Endothelial cell of umbilical vein (primary cell): ENCODE measurements around the gene FTH1. TPM values are rescaled to one million over a fixed set of nuclear protein-coding genes. Genes with fewer than 3 reads are reported as not detected.

Experiments used
- BruUV-seq: library from RNA; stranded (reverse); fragments of 400-500 nt; replicated peaks from 2 replicates; lab custom pipeline; 2021; lab: Mats Ljungman, UMichigan
- CTCF ChIA-PET: fragments of 300-600, 350-600 bp; sonication (Branson Sonifier 250); formaldehyde crosslinking; loops from one replicate; lab custom pipeline; 2021; ENCODE audit warnings: antibody characterized with exemption, inconsistent platforms; lab: Charles Lee
- POLR2A ChIA-PET: fragments of 300-600, 350-600 bp; sonication (Branson Sonifier 250); formaldehyde crosslinking; loops from one replicate; lab custom pipeline; 2021; ENCODE audit warnings: antibody characterized with exemption, inconsistent platforms; lab: Charles Lee
- DNase-seq: peaks from one replicate; pipeline ENCODE4 v3.0.0-alpha.2; 2011; ENCODE audit warnings: low read depth, low spot score
- FAIRE-seq: peaks from 2 replicates; lab custom pipeline; 2011; peaks lifted over from hg19 to GRCh38; lab: Jason Lieb, UNC
- H2AFZ ChIP-seq: 2 replicates; pipeline ENCODE4 v1.6.0; 2012; ENCODE audit warnings: low read depth, low read length, control low read depth, inconsistent platforms
- H3K27ac ChIP-seq: 2 replicates; pipeline ENCODE4 v1.5.1; 2011; ENCODE audit warnings: low read depth, mild to moderate bottlenecking, control low read depth, low read length, moderate library complexity; ENCODE audit not compliant: insufficient read depth
- H3K27me3 ChIP-seq, 2 experiments: 2 replicates each; pipeline versions ENCODE4 v1.6.0 to v1.6.1; 2011; ENCODE audit warnings: low read length in 2 of 2, mixed read lengths in 1 of 2; ENCODE audit not compliant: control insufficient read depth in 2 of 2, insufficient read depth in 2 of 2
- H3K36me3 ChIP-seq, 2 experiments: 2 replicates in 1 of 2; 3 replicates in 1 of 2; pipeline ENCODE4 v1.5.1; 2011; ENCODE audit warnings: low read length in 2 of 2, mild to moderate bottlenecking in 1 of 2, moderate library complexity in 1 of 2; ENCODE audit not compliant: control insufficient read depth in 2 of 2, insufficient read depth in 2 of 2; ENCODE audit errors: extremely low read depth in 1 of 2
- H3K4me1 ChIP-seq: 3 replicates; pipeline ENCODE4 v1.5.1; 2011; ENCODE audit warnings: mild to moderate bottlenecking, low read length; ENCODE audit not compliant: control insufficient read depth, insufficient read depth; ENCODE audit errors: extremely low read depth
- H3K4me2 ChIP-seq: 2 replicates; pipeline ENCODE4 v1.6.1; 2011; ENCODE audit warnings: low read length, control low read depth, mixed read lengths; ENCODE audit not compliant: insufficient read depth
- H3K4me3 ChIP-seq, 3 experiments: fragments of 200-600 bp in 1 of 3; sonication (generic), shearing (Covaris generic) in 1 of 3; replicated peaks in 1 of 3; 2 replicates each; pipeline ENCODE4 v1.5.1; 2011 to 2016; ENCODE audit warnings: control low read depth in 3 of 3, low read length in 3 of 3, mild to moderate bottlenecking in 2 of 3, inconsistent platforms in 1 of 3, low read depth in 1 of 3, moderate library complexity in 1 of 3; ENCODE audit not compliant: insufficient read depth in 1 of 3
- H3K79me2 ChIP-seq: 2 replicates; pipeline ENCODE4 v1.6.0; 2012; ENCODE audit warnings: low read length, inconsistent platforms; ENCODE audit not compliant: control insufficient read depth, insufficient read depth
- H3K9ac ChIP-seq: replicated peaks from 2 replicates; pipeline ENCODE3; 2011; ENCODE audit warnings: low read length, control low read depth; ENCODE audit not compliant: insufficient read depth; ENCODE audit errors: extremely low read depth
- H3K9me1 ChIP-seq: replicated peaks from 3 replicates; pipeline ENCODE4 v1.6.0; 2011; ENCODE audit warnings: mild to moderate bottlenecking, low read length; ENCODE audit not compliant: control insufficient read depth, insufficient read depth; ENCODE audit errors: extremely low read depth
- H3K9me3 ChIP-seq: replicated peaks from 2 replicates; pipeline ENCODE4 v1.5.1; 2012; ENCODE audit warnings: low read length, inconsistent platforms; ENCODE audit not compliant: control insufficient read depth, insufficient read depth
- H4K20me1 ChIP-seq: replicated peaks from 2 replicates; pipeline ENCODE3; 2011; ENCODE audit warnings: mild to moderate bottlenecking, low read length; ENCODE audit not compliant: control insufficient read depth, insufficient read depth; ENCODE audit errors: extremely low read depth
- EZH2 ChIP-seq: IDR thresholded peaks from 2 replicates; pipeline ENCODE4 v1.6.1; 2012; ENCODE audit warnings: borderline replicate concordance, low read depth, mild to moderate bottlenecking, moderate library complexity, low read length, inconsistent platforms; ENCODE audit not compliant: severe bottlenecking
- FOS ChIP-seq: IDR thresholded peaks from 2 replicates; pipeline ENCODE4 v1.6.1; 2011; ENCODE audit warnings: mild to moderate bottlenecking, low read length, moderate library complexity, borderline replicate concordance; ENCODE audit not compliant: insufficient read depth
- GATA2 ChIP-seq: IDR thresholded peaks from 2 replicates; pipeline ENCODE4 v1.7.0; 2011; ENCODE audit warnings: low read depth, mild to moderate bottlenecking, moderate library complexity, mixed read lengths, low read length; ENCODE audit not compliant: insufficient read length, insufficient read depth
- JUN ChIP-seq: IDR thresholded peaks from 2 replicates; pipeline ENCODE4 v1.6.1; 2011; ENCODE audit warnings: borderline replicate concordance, low read depth; ENCODE audit not compliant: insufficient read length, insufficient read depth
- MAX ChIP-seq: IDR thresholded peaks from 2 replicates; pipeline ENCODE4 v1.6.1; 2011; ENCODE audit not compliant: insufficient read depth, insufficient read length
- MYC ChIP-seq: IDR thresholded peaks from one replicate; pipeline ENCODE4 v1.6.1; 2011; ENCODE audit warnings: mild to moderate bottlenecking, low read depth, low read length
- POLR2A ChIP-seq: IDR thresholded peaks from 2 replicates; pipeline ENCODE4 v1.6.1; 2012; ENCODE audit warnings: low read depth, mild to moderate bottlenecking, control low read depth, low read length
- POLR2AphosphoS5 ChIP-seq: IDR thresholded peaks from 2 replicates; pipeline ENCODE4 v1.6.1; 2012; ENCODE audit warnings: low read depth, mild to moderate bottlenecking, control low read depth, low read length, moderate library complexity; ENCODE audit not compliant: insufficient read depth
- dilution Hi-C: fragments of 300-500 bp; cut with MboI; formaldehyde crosslinking; loops from one replicate; pipeline ENCODE4 v1.15.0; 2019; ENCODE audit warnings: low sequenced_read_pairs; ENCODE audit not compliant: extremely low pct_ligation_motif_present
- intact Hi-C: fragments of 100-400 bp; cut with micrococcal nuclease; formaldehyde crosslinking; loops from one replicate; pipeline ENCODE4 v1.10.0; 2022
- polyA plus RNA-seq, 4 experiments: library from polyadenylated mRNA; depleted of rRNA in 3 of 4; stranded (reverse) in 3 of 4; unstranded in 1 of 4; fragments of >200 nt; gene quantifications; 2 replicates each; pipeline versions ENCODE4 v1.2.1 to v1.2.3, GENCODE V29; 2011 to 2012; ENCODE audit warnings: missing spikeins in 1 of 4
- total RNA-seq: library from RNA; stranded (reverse); gene quantifications from 2 replicates; pipeline ENCODE4 v1.2.3, GENCODE V29; 2021
- TF ChIP-seq, protein P1 (sequence below), 2 donors: IDR thresholded peaks; 1 replicate in 1 of 2; 2 replicates in 1 of 2; pipeline ENCODE4 v1.5.1; 2011; ENCODE audit warnings: low read length in 2 of 2, mild to moderate bottlenecking in 2 of 2, moderate library complexity in 2 of 2, control low read depth in 1 of 2, inconsistent platforms in 1 of 2, low read depth in 1 of 2; ENCODE audit not compliant: insufficient read depth in 1 of 2; ENCODE audit errors: extremely low read depth in 1 of 2

The FTH1 gene
- total and polyA plus RNA-seq, 2 donors (not counting 3 experiments of a cell fraction or from before 2014, with no cell fraction given) = 1,177 to 2,501 TPM

- Histone ChIP-seq H3K27ac (no peak overlapping the region), H3K9me3 (no peaks in the 10 kb centered on the region), H3K4me3 (no peak overlapping the region), H3K9me1 (no peaks in the 10 kb centered on the region), H3K36me3 (no peaks in the 10 kb centered on the region), H4K20me1 (no peaks in the 10 kb centered on the region), H3K9ac (no peak overlapping the region), H2AFZ (no peak overlapping the region), H3K27me3 (peaks cover 6 to 13% of the 10 kb centered on the region in 2 experiments), H3K4me2 (no peak overlapping the region), H3K79me2 (no peaks in the 10 kb centered on the region), H3K4me1 (no peaks in the 10 kb centered on the region)
- POLR2A ChIA-PET = no interaction called here
- no TSS peak for BruUV-seq
- CTCF ChIA-PET = interaction anchor here (1.2 to 4.2 kb wide), 4 partner anchors 17 to 177 kb away, joined by 5 to 18 read pairs (median 16); no protein-coding TSS in a partner anchor
- dilution Hi-C loops (no loop called here), intact Hi-C loops (loop anchor here (5.0 kb wide), 1 partner anchor 366 kb away; the partner anchor contains the start of gene SCGB1D4)
- FAIRE-seq (no peak), DNase-seq (no peak)
- TF ChIP-seq EZH2 (no peak), FOS (no peak), POLR2A (no peak), POLR2AphosphoS5 (no peak), MAX (no peak), GATA2 (no peak), JUN (no peak), MYC (no peak)
- TF ChIP-seq, protein P1, sequence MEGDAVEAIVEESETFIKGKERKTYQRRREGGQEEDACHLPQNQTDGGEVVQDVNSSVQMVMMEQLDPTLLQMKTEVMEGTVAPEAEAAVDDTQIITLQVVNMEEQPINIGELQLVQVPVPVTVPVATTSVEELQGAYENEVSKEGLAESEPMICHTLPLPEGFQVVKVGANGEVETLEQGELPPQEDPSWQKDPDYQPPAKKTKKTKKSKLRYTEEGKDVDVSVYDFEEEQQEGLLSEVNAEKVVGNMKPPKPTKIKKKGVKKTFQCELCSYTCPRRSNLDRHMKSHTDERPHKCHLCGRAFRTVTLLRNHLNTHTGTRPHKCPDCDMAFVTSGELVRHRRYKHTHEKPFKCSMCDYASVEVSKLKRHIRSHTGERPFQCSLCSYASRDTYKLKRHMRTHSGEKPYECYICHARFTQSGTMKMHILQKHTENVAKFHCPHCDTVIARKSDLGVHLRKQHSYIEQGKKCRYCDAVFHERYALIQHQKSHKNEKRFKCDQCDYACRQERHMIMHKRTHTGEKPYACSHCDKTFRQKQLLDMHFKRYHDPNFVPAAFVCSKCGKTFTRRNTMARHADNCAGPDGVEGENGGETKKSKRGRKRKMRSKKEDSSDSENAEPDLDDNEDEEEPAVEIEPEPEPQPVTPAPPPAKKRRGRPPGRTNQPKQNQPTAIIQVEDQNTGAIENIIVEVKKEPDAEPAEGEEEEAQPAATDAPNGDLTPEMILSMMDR (IDR thresholded peaks at IDR 0.05; ENCODE audit: extremely low read depth in 1 of 2, insufficient read depth in 1 of 2, low read depth in 1 of 2, low read length in 2 of 2) = no peak
These were observed 36.5 kb downstream of the FTH1 start for GRCh38 chr11:61930933-61931332.
